Measurements from ENCODE around the gene HCCS. TPM values are rescaled to one million over a fixed set of nuclear protein-coding genes. Genes with fewer than 3 reads are reported as not detected.
"Not testable (repeated sequence)": the region's sequence is repeated elsewhere in the genome, so short reads cannot be mapped to it uniquely, and the experiment has no call there.

Gene HCCS
- total RNA-seq, 2 donors from 2014 or later: 47.1 to 55.3 TPM

DNA sequence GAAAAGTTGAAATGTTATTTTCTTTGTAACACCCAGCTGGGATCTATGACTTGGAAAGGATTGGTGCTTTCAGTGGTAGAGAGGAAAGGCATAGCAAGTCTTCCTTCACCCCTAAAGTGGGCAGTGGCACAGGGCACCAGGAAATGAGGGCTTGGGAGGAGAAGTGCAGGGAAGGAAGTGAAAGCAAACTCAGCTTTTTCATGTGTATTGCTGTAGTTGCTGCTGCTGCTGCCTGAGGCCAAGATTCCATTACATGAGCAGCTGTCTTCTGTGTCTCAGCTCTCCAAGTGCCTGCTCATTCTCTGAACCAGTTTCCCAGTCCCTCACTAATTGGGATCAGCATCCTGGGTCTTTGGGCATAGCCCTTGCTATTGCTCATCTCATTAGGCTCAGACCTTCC, 2.6 kb downstream of the HCCS start:
- no peak for ATAC-seq
- no peak for DNase-seq
- intact Hi-C loops (cut with DNase I): no loop called here

- no peak for DNase-seq
- ATAC-seq: no peak
- intact Hi-C loops (cut with DNase I): no loop called here
Measured at GRCh38 chrX:11117745-11118144, 6.6 kb downstream of the HCCS start.

DNA sequence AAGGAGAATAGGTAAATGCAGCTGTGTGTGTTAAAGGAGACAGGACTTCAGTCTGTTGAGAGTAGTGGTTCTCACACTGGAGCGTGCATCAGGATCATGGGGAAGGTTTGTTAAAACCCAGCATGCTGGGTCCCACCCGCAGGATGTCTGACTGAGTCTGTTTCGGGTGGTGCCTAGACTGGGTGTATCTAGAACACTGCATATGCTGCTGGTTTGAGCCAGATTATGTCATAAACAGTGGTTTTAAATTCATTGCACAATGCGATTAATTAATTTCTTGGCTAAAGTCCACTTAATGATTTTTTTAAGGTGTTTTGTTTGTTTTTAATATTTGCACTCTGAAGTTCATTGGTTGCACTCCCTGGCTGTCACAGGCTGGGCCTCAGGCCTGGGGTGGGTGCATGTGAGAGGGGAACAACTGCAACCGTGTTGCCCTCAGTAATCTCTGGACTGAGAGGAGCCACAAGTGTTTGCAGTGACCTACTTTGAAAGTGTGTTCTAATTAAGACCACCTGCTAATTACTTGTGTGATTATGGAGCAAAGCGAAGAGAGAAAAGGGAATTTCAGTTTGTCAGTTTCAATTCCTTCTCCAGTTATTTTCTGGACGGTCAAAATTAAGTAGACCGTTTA, 8.3 kb downstream of the HCCS start:
- no peak for DNase-seq
- intact Hi-C loops (cut with DNase I): no loop called here
- ATAC-seq: no peak

DNA sequence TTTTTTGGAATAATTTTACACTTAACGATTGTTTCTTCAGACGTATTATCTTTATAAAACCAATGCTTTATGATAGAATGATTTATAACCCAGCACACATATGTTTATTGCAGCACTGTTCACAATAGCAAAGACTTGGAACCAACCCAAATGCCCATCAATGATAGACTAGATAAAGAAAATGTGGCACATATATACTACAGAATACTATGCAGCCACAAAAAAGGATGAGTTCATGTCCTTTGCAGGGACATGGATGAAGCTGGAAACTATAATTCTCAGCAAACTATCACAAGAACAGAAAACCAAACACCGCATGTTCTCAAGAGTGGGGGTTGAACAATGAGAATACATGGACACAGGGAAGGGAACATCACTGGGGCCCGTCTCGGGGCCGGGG, 12.0 kb downstream of the HCCS start:
- intact Hi-C loops (cut with DNase I); ATAC-seq; DNase-seq: not testable (repeated sequence)

DNA sequence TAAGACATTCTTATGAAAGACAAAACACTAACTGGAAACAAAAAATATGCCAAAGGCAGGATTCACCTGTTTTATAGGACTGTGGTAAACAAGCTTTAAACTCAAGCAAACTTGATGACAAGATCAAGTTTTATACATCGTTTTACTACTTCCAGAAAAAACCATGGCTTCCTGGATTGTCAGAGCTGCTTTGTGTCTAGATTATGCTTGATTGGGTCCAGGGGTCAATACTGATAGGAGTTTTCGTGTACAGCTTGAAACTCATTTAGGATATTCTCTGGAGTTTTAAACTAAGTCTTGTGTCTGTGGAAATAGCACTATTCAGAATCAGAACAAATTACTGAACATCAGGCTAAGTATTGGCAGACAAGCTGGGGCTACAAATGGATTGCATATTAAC, 13.0 kb downstream of the HCCS start:
- ATAC-seq (no peak), DNase-seq (no peak)
- intact Hi-C loops (cut with DNase I): no loop called here

DNA sequence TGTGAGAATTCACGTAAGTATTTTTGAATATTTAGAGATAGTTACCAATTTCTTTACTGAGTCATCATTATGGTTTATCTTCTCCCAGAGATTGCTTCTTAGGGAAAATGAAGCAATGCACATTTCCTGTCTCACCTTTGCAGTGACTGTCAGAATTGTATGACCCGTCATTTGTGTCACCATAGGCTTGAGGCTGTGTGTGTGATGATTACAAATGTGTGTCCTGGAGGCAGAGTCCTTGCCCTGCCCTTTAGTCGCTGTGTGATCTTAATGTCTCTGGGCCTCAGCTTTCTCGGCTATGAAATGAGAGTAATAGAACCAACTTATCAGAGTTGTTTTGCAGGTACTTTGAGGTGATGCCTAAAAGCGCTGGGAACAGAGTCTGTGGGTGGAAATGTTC, 13.9 kb downstream of the HCCS start:
- ATAC-seq (no peak), DNase-seq (no peak)
- intact Hi-C loops (cut with DNase I): no loop called here

DNA sequence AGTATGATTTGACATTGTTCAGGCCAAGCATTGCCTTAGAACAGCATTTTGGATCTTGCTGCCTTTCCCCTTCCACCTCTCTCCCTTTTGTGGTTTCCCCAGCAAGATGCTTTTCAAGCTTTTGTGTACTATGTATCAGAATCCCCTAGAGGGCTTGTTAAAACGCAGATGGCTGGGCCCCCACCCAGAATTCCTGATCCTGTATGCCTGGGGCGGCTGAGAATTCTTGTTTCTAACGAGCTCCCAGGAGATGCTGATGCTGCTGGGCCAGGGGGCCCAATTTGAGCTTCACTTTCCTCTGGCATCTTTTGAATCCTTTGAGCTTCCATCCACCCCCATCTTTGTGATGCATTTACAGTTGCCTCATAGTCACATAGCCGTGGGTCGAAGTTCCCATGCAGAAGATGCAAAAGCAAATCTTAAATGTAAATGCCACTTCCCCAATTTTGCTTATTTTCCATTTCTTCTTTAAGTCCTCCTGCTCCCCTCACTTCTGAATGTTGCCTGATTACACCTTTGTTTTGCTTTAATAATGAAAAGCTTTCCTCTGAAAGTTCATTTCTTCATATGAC, 18.5 kb downstream of the HCCS start:
- intact Hi-C loops (cut with DNase I): no loop called here
- no peak for DNase-seq
- ATAC-seq: no peak

- ATAC-seq: no peak
- intact Hi-C loops (cut with DNase I): no loop called here
- DNase-seq: no peak
Measured at GRCh38 chrX:11130136-11130535, 19.0 kb downstream of the HCCS start.

- intact Hi-C loops (cut with DNase I): no loop called here
- no peak for DNase-seq
- no peak for ATAC-seq
Measured at GRCh38 chrX:11131146-11131545, 20.0 kb downstream of the HCCS start.

- DNase-seq: no peak
- intact Hi-C loops (cut with DNase I): loop anchor here in 1 of 2 donors (5.0 kb wide), 1 partner anchor 948 kb away; no protein-coding TSS in a partner anchor
- ATAC-seq: no peak
Measured at GRCh38 chrX:11135564-11136185, 24.5 kb downstream of the HCCS start.

DNA sequence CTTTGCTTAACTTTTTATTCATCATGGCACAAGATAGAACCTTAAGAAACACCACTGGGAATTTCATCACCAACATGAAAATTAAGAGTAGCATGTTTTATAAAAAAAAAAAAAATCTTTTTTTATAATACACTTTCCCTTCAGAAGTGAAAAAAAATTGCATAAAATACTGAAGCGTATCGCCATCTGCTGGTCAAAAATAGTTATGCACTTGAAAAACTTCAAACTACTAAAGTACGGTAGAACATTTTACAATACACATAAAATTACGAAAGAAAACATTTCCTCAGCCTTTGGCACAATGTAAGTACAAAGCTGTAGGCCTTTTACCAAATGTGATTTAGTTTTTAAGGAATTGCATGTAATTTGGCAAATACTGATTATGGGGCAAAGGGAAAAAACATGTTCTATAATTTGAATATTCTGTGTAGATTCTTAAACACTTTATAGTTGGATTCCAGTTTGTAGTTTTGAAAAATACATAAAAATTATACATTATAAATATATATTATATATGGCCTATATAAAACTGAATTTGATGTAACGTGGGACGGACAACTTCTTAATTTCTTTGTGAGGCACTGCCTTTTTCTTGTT, 26.5 kb downstream of the HCCS start:
- intact Hi-C loops (cut with DNase I): loop anchor here in 1 of 2 donors (5.0 kb wide), 1 partner anchor 950 kb away; no protein-coding TSS in a partner anchor
- ATAC-seq (peak in 1 of 2 donors; percentile 15), DNase-seq (no peak)

DNA sequence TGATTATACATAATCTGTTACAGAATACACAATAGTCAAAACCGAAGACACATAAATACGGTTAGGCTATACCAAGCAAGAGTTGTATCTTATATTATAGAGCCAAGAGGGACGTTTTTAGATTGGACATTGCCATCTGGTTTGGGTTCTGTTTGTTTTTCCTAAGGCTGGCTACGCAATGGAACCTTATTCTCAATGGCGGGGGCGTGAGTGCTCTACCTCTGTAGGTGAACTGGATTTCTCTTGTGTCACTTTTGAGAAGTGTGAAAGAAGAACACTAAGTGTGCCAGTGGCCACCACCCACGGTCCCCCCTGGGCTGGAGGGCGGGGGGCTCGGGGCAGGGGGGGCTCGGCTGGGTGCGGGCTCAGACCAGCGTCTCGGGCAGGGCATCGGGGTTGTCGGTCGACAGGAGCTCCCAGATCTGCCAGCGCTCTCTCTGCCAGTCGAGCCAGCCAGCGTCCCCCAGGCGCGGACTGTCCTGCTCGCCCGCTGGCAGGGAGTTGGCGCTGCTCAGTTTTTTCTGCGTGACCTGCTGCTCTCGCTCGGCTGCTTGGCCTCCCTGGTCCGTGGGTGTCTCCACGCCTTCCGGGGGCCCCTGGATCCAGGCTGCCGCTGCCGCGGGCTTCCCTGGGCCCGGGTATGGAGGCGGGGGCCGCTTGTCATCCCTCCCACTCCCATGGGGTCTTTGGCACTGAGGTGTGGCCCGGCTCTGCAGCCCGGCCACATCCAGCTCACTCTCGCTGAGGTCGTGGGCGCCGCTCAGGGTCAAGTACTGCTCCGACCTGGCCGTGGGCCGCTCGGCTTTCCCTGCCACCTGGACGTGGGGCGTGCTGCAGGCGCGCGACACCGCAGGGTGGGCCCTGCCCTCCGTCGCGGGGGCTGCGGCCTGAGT, 27.6 kb downstream of the HCCS start:
- ATAC-seq: no peak
- DNase-seq: no peak
- intact Hi-C loops (cut with DNase I): loop anchor here in 1 of 2 donors (5.0 kb wide), 1 partner anchor 951 kb away; no protein-coding TSS in a partner anchor

DNA sequence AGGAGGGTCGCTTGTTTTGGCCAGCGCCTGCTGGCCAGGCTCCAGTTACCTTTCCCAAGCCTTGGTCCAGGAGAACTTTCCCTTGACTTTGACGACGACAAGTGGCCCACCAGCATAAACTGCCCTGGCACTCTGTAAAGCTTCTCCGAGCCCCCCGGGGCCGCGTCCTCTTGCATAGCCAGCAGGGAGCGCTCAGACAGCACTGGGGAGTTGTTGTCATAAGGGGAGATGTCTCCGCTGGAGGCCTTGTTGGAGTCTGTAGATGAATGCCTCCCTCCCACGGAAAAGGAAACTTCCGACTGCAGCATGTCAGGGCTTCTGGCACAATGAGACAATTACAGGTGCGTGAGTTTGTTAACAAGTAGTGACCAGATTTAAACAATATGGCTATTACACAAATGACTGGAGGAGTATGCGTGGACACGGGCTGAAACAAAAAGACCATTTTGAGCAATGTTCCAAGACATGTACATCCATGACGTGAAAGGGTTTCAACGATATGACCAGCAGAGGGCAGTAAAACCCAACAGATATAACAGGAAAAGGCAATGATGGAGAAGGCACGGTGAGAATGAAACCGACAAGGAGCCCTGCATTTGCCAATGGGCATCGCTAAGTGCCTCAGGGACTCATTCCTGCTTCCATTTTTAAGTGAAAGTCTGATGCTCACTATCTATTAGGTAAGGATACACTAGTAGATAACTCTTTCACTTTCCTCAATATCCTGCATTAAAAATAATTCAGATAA, 33.0 kb downstream of the HCCS start:
- intact Hi-C loops (cut with DNase I): loop anchor here in 1 of 2 donors (5.0 kb wide), 1 partner anchor 388 kb away; no protein-coding TSS in a partner anchor
- peak; percentile 34 for DNase-seq
- ATAC-seq: peak; percentile 73 to 80

GRCh38 chrX:11146411-11146810, 35.3 kb downstream of the HCCS start:
- no peak for ATAC-seq
- intact Hi-C loops (cut with DNase I): no loop called here

DNA sequence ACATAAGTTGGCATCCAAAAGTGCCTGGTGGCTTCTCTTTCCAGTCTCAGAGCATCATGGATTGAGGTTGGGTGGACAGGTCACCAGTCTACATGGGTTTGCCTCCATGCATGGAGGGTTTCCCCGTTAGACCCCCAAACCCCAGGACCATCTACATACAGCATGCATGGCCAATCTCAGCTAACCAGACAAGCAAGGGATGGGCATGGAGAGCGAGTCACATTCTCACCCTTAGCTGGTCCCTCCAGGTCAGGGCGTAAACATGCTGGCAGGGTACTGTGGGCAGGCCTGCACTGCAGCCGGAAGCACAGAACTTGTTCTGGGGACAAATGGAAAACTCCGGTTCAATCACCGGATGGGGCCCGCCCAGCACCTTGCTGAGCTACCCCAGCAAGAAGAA, 37.3 kb downstream of the HCCS start:
- DNase-seq: no peak
- intact Hi-C loops (cut with DNase I): no loop called here
- no peak for ATAC-seq

More at GRCh38 chrX:11146411-11146810, 35.3 kb downstream of the HCCS start:
- no peak for DNase-seq

- DNase-seq (no peak), ATAC-seq (no peak)
- intact Hi-C loops (cut with DNase I): no loop called here
Measured at GRCh38 chrX:11151799-11152559, 40.8 kb downstream of the HCCS start.

DNA sequence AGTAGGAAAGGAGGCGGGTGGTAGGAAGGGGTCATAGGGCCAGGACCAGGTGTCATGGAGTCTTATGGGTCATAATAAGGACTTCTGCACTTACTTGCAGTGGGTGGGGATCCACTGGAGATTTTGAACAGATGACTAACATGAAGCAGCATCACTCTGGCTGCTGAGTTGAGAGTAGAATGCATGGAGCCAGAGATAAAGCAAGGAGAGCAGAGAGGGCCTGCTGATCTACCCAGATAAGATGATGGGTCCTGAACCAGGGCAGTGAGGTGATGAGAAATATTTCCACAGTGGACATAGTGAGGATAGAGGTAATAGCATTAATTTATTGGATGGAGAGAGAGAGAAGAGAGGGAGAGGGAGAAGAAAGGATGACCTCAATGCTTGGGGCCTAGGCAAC, 48.0 kb downstream of the HCCS start:
- no peak for ATAC-seq
- DNase-seq: no peak
- intact Hi-C loops (cut with DNase I): no loop called here

DNA sequence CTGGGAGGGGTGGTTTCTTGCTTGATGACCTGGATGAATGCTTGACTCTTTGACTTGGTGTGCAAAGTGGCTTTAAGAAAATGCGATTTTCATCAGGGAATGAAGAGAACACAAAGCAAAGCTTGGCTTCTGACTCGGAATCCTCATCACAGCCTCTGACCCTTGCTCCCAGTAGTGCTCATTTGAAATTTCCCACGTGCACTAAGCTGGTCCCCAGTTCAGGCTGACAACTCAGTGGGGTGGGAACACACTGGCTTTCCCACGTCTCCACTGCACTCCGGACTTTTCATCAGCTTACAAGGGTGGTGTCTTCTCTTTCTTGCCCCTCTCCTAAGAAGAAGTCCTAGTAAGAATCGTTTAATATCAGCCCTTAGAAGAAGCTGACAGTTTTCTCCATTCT, 53.3 kb downstream of the HCCS start:
- DNase-seq (no peak), ATAC-seq (no peak)
- intact Hi-C loops (cut with DNase I): no loop called here

All from left cardiac atrium (tissue), 4 donors.